Sigmoid colon (tissue), 7 donors: ENCODE measurements around the gene ARHGEF28. TPM values are rescaled to one million over a fixed set of nuclear protein-coding genes. Genes with fewer than 3 reads are reported as not detected.

Source experiments
- DNase-seq: peaks from one replicate; pipeline ENCODE4 v3.0.0-alpha.2; 2019
- H3K27ac ChIP-seq, 4 donors: fragments of 200-600 bp; sonication (generic); one replicate each; pipeline ENCODE4 v1.5.1; 2016 to 2019; ENCODE audit warnings: mild to moderate bottlenecking in 1 of 4
- H3K27me3 ChIP-seq, 3 donors: fragments of 200-600 bp; sonication (generic); one replicate each; pipeline ENCODE4 v1.5.1; 2019; ENCODE audit warnings: mild to moderate bottlenecking in 1 of 3
- H3K36me3 ChIP-seq, 4 donors: fragments of 200-600 bp; sonication (generic); one replicate each; pipeline ENCODE4 v1.5.1; 2016 to 2019
- H3K4me1 ChIP-seq, 4 donors: fragments of 200-600 bp; sonication (generic); one replicate each; pipeline ENCODE4 v1.5.1; 2017 to 2019
- H3K4me3 ChIP-seq, 4 donors: fragments of 200-600 bp; sonication (generic); one replicate each; pipeline ENCODE4 v1.5.1; 2017 to 2019; ENCODE audit warnings: mild to moderate bottlenecking in 2 of 4, moderate library complexity in 1 of 4
- H3K9me3 ChIP-seq, 4 donors: fragments of 200-600 bp in 3 of 4; sonication (generic) in 3 of 4; one replicate each; pipeline versions ENCODE4 v1.5.1 to v1.6.1; 2013 to 2019
- CTCF ChIP-seq, 4 experiments: fragments of 450-650 bp in 3 of 4; fragments of 200-600 bp in 1 of 4; IDR thresholded peaks; one replicate each; pipeline ENCODE4 v1.5.1; 2016 to 2019; ENCODE audit warnings: antibody characterized with exemption in 4 of 4, mild to moderate bottlenecking in 3 of 4, moderate library complexity in 2 of 4
- EP300 ChIP-seq, 4 donors: sonication (generic); formaldehyde crosslinking; IDR thresholded peaks; one replicate each; pipeline ENCODE4 v1.6.1; 2017; ENCODE audit warnings: antibody characterized with exemption in 4 of 4
- POLR2A ChIP-seq, 2 donors: fragments of 450-650 bp; IDR thresholded peaks; one replicate each; pipeline ENCODE4 v1.6.1; 2016; ENCODE audit warnings: antibody characterized with exemption in 2 of 2, mild to moderate bottlenecking in 2 of 2, moderate library complexity in 2 of 2
- POLR2AphosphoS5 ChIP-seq, 4 donors: sonication (generic); formaldehyde crosslinking; IDR thresholded peaks; one replicate each; pipeline ENCODE4 v1.6.1; 2017; ENCODE audit warnings: antibody characterized with exemption in 4 of 4
- WGBS, 2 donors: extraction: QIAGEN DNeasy Blood & Tissue Kit; methylation state at CpG; one replicate each; pipeline ENCODE4 v1.1.7; 2013; 5-methylcytosine and 5-hydroxymethylcytosine counted together
- intact Hi-C: fragments of 100-400 bp; cut with DNase I; formaldehyde crosslinking; loops from one replicate; pipeline ENCODE4 v1.15.1; 2023
- polyA plus RNA-seq, 3 donors: library from polyadenylated mRNA; stranded (reverse); fragments of 200-250 nt; gene quantifications; one replicate each; pipeline ENCODE4 v1.2.3, GENCODE V29; 2013
- total RNA-seq, 4 donors: library from RNA; depleted of rRNA; stranded (reverse); fragments of >200 nt; gene quantifications; one replicate each; pipeline ENCODE4 v1.1.0, GENCODE V29; 2016
- donor health status: healthy with polysubstance abuse.
- donor health status: Bipolar disorder and iron deficiency.
- donor health status: healthy.

The ARHGEF28 gene
- total and polyA plus RNA-seq, 7 donors, result 3.0 to 6.9 (median 3.7) TPM

- DNase-seq, result no peak
- 55 to 72% methylated on average over 6 of the region's 6 CpGs for WGBS, 2 donors
- no peak for TF ChIP-seq POLR2AphosphoS5 (IDR thresholded peaks at IDR 0.05)
- no peak for TF ChIP-seq POLR2A (IDR thresholded peaks at IDR 0.05)
- TF ChIP-seq EP300 (IDR thresholded peaks at IDR 0.05), result no peak
- no peak for TF ChIP-seq CTCF (IDR thresholded peaks at IDR 0.05)
- Histone ChIP-seq H3K4me1 (no peaks in the 10 kb centered on the region), H3K27ac (peak overlapping the region in 1 of 4 donors; percentile 40), H3K27me3 (no peaks in the 10 kb centered on the region), H3K9me3 (peaks cover 0 to 5% (median 2%) of the 10 kb centered on the region in 4 donors), H3K36me3 (no peaks in the 10 kb centered on the region), H3K4me3 (no peak overlapping the region)
- intact Hi-C loops, result no loop called here
These were observed 144.4 kb downstream of the ARHGEF28 start for GRCh38 chr5:73770172-73771025.

- intact Hi-C loops, result no loop called here
- Histone ChIP-seq H3K4me3 (no peak overlapping the region), H3K27ac (no peak overlapping the region), H3K36me3 (no peaks in the 10 kb centered on the region), H3K27me3 (no peaks in the 10 kb centered on the region), H3K4me1 (no peaks in the 10 kb centered on the region), H3K9me3 (no peaks in the 10 kb centered on the region)
- no peak for TF ChIP-seq CTCF (IDR thresholded peaks at IDR 0.05)
- TF ChIP-seq POLR2AphosphoS5 (IDR thresholded peaks at IDR 0.05), result no peak
- TF ChIP-seq POLR2A (IDR thresholded peaks at IDR 0.05), result no peak
- no peak for TF ChIP-seq EP300 (IDR thresholded peaks at IDR 0.05)
- 90 to 92% methylated on average over 3 of the region's 3 CpGs for WGBS, 2 donors
- no peak for DNase-seq
These were observed 148.9 kb downstream of the ARHGEF28 start for GRCh38 chr5:73774924-73775323.

GRCh38 chr5:73776405-73776804 is 150.4 kb downstream of the ARHGEF28 start:
- DNase-seq, result no peak
- TF ChIP-seq EP300 (IDR thresholded peaks at IDR 0.05) (no peak), CTCF (IDR thresholded peaks at IDR 0.05) (no peak), POLR2AphosphoS5 (IDR thresholded peaks at IDR 0.05) (no peak), POLR2A (IDR thresholded peaks at IDR 0.05) (no peak)
- H3K36me3 ChIP-seq, result no peaks in the 10 kb centered on the region
- no peaks in the 10 kb centered on the region for H3K27me3 ChIP-seq
- WGBS, 2 donors, result 89 to 92% methylated on average over 5 of the region's 5 CpGs
- H3K9me3 ChIP-seq, result no peaks in the 10 kb centered on the region
- intact Hi-C loops, result no loop called here
- H3K4me3 ChIP-seq, result no peak overlapping the region
- no peaks in the 10 kb centered on the region for H3K4me1 ChIP-seq
- H3K27ac ChIP-seq, result no peak overlapping the region

GRCh38 chr5:73777192-73777591 is 151.2 kb downstream of the ARHGEF28 start:
- intact Hi-C loops, result no loop called here
- H3K27ac ChIP-seq, result no peak overlapping the region
- WGBS, 2 donors, result 68 to 90% methylated on average over 2 of the region's 2 CpGs
- H3K4me3 ChIP-seq, result no peak overlapping the region
- no peaks in the 10 kb centered on the region for H3K4me1 ChIP-seq
- TF ChIP-seq POLR2AphosphoS5 (IDR thresholded peaks at IDR 0.05), result no peak
- no peak for TF ChIP-seq CTCF (IDR thresholded peaks at IDR 0.05)
- TF ChIP-seq POLR2A (IDR thresholded peaks at IDR 0.05), result no peak
- TF ChIP-seq EP300 (IDR thresholded peaks at IDR 0.05), result no peak
- DNase-seq, result no peak
- H3K36me3 ChIP-seq, result no peaks in the 10 kb centered on the region
- H3K27me3 ChIP-seq, result no peaks in the 10 kb centered on the region
- H3K9me3 ChIP-seq, result no peaks in the 10 kb centered on the region
